LNCaP clone FGC (cell line): Measurements from ENCODE around the gene RSPRY1.

Experiments used
- DNase-seq: peaks from one replicate; pipeline ENCODE4 v3.0.0-alpha.2; 2011; ENCODE audit warnings: low read depth
- H3K4me3 ChIP-seq: 2 replicates; pipeline ENCODE4 v1.5.1; 2011; ENCODE audit warnings: mild to moderate bottlenecking, low read depth, low read length, control low read depth
- TF ChIP-seq, protein P1 (sequence below): IDR thresholded peaks from 2 replicates; pipeline ENCODE4 v1.5.1; 2012; ENCODE audit warnings: mild to moderate bottlenecking; ENCODE audit not compliant: control insufficient read depth, insufficient read depth; ENCODE audit errors: extremely low read depth

RSPRY1 gene

DNA sequence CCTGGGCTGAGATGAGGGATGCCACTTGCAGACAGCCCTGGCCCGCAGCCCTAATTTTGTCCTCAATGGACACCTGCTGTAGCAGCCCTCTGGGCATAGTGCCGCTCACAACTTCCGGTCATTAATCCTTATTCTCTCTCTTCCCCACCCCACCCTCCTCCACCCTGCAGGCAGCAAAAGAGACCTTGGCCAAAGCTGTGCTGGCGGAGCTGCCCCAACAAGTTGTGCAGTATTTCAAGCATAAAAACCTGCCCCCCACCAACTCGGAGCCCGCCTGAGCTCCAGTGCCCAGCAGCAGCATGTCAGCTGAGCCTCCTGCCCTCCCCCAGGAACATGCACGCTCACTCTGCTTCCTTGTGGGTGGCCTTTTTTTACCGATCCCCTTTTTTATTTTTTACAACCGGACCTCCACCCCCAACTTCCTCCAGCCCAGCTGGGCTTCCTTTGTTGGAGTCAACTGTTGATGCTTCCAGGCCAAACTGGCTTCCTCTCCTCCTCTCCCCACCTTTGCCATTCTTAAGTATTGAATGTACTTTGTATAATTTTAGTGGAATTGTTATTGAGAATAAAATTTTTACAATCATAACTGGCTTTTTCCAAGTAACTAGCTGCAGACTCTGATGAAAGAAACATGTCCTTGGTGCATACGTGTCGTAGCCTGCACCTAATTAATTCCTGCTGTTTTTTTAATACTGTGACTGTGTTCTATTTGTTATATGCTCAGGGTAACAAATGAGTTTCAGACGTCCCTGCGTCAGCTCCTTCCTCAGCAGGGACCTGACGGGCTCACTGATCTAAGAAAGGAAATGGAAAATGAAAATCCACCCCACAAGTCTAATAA, 38.5 kb upstream of the RSPRY1 start:
- H3K4me3 ChIP-seq, result no peak overlapping the region
- DNase-seq, result no peak
- TF ChIP-seq, protein P1, sequence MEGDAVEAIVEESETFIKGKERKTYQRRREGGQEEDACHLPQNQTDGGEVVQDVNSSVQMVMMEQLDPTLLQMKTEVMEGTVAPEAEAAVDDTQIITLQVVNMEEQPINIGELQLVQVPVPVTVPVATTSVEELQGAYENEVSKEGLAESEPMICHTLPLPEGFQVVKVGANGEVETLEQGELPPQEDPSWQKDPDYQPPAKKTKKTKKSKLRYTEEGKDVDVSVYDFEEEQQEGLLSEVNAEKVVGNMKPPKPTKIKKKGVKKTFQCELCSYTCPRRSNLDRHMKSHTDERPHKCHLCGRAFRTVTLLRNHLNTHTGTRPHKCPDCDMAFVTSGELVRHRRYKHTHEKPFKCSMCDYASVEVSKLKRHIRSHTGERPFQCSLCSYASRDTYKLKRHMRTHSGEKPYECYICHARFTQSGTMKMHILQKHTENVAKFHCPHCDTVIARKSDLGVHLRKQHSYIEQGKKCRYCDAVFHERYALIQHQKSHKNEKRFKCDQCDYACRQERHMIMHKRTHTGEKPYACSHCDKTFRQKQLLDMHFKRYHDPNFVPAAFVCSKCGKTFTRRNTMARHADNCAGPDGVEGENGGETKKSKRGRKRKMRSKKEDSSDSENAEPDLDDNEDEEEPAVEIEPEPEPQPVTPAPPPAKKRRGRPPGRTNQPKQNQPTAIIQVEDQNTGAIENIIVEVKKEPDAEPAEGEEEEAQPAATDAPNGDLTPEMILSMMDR, result no peak

DNA sequence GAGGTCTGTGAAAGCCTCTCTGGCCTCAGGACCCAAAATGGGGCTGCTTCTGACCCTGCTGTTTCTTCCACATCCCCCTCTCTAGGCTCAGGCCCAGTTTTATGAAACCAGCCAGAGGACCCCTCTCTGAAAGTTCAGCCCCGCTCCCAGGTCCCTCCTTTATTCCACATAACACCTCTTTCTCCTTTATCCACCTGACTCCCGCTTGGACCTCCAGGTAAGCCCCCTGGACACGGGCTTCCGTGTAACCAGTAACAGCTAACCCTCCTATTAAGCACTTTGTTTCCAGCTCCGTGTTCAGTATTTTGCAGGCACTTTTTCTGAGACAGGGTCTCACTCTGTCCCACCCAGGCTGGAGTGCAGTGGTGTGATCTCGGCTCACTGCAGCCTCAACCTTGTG, 37.6 kb upstream of the RSPRY1 start:
- TF ChIP-seq, protein P1, result no peak
- H3K4me3 ChIP-seq, result no peak overlapping the region
- DNase-seq, result no peak

GRCh38 chr16:57149391-57149790, 36.7 kb upstream of the RSPRY1 start:
- DNase-seq, result no peak
- TF ChIP-seq, protein P1, result no peak
- H3K4me3 ChIP-seq, result no peak overlapping the region

DNA sequence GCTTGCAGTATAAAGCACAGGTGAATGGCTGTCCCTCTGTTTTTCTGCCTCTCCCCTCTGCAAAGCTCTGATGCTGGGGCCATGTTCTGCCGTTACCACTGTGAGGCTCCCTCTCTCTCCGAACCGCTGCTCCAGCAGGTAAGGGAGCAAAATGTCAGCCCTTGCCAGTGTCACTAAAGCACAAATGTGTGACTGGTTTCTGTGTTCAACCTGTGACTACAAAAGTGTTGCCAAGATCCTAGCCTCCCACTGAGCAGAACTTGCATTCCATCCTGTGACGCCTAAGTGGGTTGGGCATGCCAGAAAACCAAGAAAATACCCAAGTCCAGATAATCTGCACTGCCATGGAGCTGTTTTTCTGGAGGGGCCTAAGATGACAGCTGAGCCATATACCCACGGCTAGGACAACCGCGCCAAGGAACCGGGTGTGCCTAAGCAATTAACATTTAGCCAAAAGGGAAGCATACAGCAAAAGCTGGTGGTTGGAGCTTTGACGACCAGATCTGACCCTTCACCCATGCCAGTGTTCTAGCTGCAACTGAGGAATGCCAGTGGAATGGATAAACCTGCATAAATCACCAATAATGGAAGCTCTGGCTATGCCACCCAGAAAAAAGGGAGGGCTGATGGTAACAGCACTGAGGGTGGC, 35.3 kb upstream of the RSPRY1 start:
- TF ChIP-seq, protein P1, result no peak
- H3K4me3 ChIP-seq, result no peak overlapping the region
- DNase-seq, result no peak

GRCh38 chr16:57151369-57151768, 34.8 kb upstream of the RSPRY1 start:
- no peak overlapping the region for H3K4me3 ChIP-seq
- TF ChIP-seq, protein P1, result no peak
- no peak for DNase-seq

GRCh38 chr16:57152096-57153093, 33.7 kb upstream of the RSPRY1 start:
- DNase-seq, result no peak
- H3K4me3 ChIP-seq, result no peak overlapping the region
- TF ChIP-seq, protein P1, result no peak
